Peyer's patch (tissue), 4 donors: ENCODE data around the gene FARP1.

Experiments
- POLR2A ChIP-seq, 2 donors: fragments of 450-650 bp; IDR thresholded peaks; one replicate each; pipeline ENCODE4 v1.5.1; 2017; ENCODE audit warnings: antibody characterized with exemption in 2 of 2, mild to moderate bottlenecking in 2 of 2, moderate library complexity in 2 of 2
- TF ChIP-seq, protein P1 (sequence below), 6 experiments: fragments of 450-650 bp in 4 of 6; fragments of 200-600 bp in 2 of 6; sonication (generic) in 1 of 6; IDR thresholded peaks; one replicate each; pipeline ENCODE4 v1.5.1; 2017 to 2019; ENCODE audit warnings: antibody characterized with exemption in 6 of 6, mild to moderate bottlenecking in 3 of 6, moderate library complexity in 1 of 6

DNA sequence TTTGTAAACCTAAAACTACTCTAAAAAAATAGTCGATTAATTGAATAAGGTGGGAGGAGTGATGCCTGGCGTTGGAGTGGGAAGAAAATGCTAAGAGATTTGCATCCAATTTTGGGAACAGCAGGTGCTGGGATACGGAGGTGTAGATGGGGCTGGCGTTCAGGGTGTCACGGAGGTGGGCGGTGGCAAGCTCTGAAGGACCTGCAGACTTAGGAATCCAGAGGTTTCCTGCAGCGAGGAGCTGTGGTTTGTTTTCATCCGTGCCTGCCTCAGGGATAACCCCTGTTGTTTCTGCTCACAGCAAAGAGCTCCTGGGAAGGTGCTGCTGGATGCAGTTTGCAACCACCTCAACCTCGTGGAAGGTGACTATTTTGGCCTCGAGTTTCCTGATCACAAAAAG lies 200.6 kb downstream of the FARP1 start:
- no peak for TF ChIP-seq POLR2A (IDR thresholded peaks at IDR 0.05)
- TF ChIP-seq, protein P1, sequence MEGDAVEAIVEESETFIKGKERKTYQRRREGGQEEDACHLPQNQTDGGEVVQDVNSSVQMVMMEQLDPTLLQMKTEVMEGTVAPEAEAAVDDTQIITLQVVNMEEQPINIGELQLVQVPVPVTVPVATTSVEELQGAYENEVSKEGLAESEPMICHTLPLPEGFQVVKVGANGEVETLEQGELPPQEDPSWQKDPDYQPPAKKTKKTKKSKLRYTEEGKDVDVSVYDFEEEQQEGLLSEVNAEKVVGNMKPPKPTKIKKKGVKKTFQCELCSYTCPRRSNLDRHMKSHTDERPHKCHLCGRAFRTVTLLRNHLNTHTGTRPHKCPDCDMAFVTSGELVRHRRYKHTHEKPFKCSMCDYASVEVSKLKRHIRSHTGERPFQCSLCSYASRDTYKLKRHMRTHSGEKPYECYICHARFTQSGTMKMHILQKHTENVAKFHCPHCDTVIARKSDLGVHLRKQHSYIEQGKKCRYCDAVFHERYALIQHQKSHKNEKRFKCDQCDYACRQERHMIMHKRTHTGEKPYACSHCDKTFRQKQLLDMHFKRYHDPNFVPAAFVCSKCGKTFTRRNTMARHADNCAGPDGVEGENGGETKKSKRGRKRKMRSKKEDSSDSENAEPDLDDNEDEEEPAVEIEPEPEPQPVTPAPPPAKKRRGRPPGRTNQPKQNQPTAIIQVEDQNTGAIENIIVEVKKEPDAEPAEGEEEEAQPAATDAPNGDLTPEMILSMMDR (IDR thresholded peaks at IDR 0.05) = no peak
